Activated CD4-positive, alpha-beta memory T cell treated with anti-CD3 and anti-CD28 coated beads for 36 hours (primary cell): ENCODE results near the gene TRAPPC13. TPM values are rescaled to one million over a fixed set of nuclear protein-coding genes. Genes with fewer than 3 reads are reported as not detected.
"Not testable (repeated sequence)": the region's sequence is repeated elsewhere in the genome, so short reads cannot be mapped to it uniquely, and the experiment has no call there.

Source experiments
- CTCF ChIA-PET: fragments of 350-600 bp; sonication (Branson Sonifier 250); formaldehyde crosslinking; loops from one replicate; lab custom pipeline; 2021; ENCODE audit warnings: antibody characterized with exemption, inconsistent platforms; lab: Charles Lee
- POLR2A ChIA-PET: fragments of 350-600 bp; sonication (Branson Sonifier 250); formaldehyde crosslinking; loops from one replicate; lab custom pipeline; 2021; ENCODE audit warnings: antibody characterized with exemption; lab: Charles Lee
- DNase-seq: peaks from one replicate; pipeline ENCODE4 v3.0.0-alpha.2; 2020
- H3K27ac Mint-ChIP-seq: one replicate; pipeline ENCODE4 v1.8.0; 2021; ENCODE audit warnings: mixed read lengths
- H3K27me3 Mint-ChIP-seq: one replicate; pipeline ENCODE4 v1.8.0; 2021; ENCODE audit warnings: mixed read lengths
- H3K36me3 Mint-ChIP-seq: one replicate; pipeline ENCODE4 v1.8.0; 2021; ENCODE audit warnings: mixed read lengths
- H3K4me1 Mint-ChIP-seq: one replicate; pipeline ENCODE4 v1.8.0; 2021; ENCODE audit warnings: low read depth, mixed read lengths
- H3K4me3 Mint-ChIP-seq: one replicate; pipeline ENCODE4 v1.8.0; 2021; ENCODE audit warnings: mild to moderate bottlenecking, mixed read lengths
- H3K9me3 Mint-ChIP-seq: one replicate; pipeline ENCODE4 v1.8.0; 2021; ENCODE audit warnings: mixed read lengths
- intact Hi-C: fragments of 100-400 bp; cut with micrococcal nuclease; formaldehyde crosslinking; loops from one replicate; pipeline ENCODE4 v1.15.1; 2023
- total RNA-seq, 2 experiments: library from RNA; stranded (reverse); gene quantifications; one replicate each; pipeline ENCODE4 v1.2.3, GENCODE V29; 2021

Gene TRAPPC13, protein sequence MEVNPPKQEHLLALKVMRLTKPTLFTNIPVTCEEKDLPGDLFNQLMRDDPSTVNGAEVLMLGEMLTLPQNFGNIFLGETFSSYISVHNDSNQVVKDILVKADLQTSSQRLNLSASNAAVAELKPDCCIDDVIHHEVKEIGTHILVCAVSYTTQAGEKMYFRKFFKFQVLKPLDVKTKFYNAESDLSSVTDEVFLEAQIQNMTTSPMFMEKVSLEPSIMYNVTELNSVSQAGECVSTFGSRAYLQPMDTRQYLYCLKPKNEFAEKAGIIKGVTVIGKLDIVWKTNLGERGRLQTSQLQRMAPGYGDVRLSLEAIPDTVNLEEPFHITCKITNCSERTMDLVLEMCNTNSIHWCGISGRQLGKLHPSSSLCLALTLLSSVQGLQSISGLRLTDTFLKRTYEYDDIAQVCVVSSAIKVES
- total RNA-seq = 10 to 100 TPM; 22.4 to 23.2 TPM

GRCh38 chr5:65624571-65625555, at the start of gene TRAPPC13, which contains the start of gene SHLD3:
Gene TRAPPC13, plus strand, starts transcription at chr5:65625027. Its CDS starts 34 bp downstream, at chr5:65625061.
Gene SHLD3, plus strand, starts transcription at chr5:65625027. Its CDS starts 4,561 bp downstream, at chr5:65629588.
- peak within 1 kb of the TSS; percentile 96 for H3K27ac Mint-ChIP-seq
- POLR2A ChIA-PET = interaction anchor here (0.8 to 3.4 kb wide), 3 partner anchors 62 to 302 kb away, joined by 3 to 19 read pairs (median 4); partner anchors contain the start of genes CENPK, ERBIN, NLN and PPWD1
- CTCF ChIA-PET = no interaction called here
- DNase-seq = peak; percentile 89
- H3K27me3 Mint-ChIP-seq = no peaks in the 10 kb centered on the region
- H3K36me3 Mint-ChIP-seq = peaks cover 5% of the 10 kb centered on the region
- peak within 1 kb of the TSS; percentile 96 for H3K4me3 Mint-ChIP-seq
- no peaks in the 10 kb centered on the region for H3K9me3 Mint-ChIP-seq
- intact Hi-C loops = loop anchor here (1.0 to 10.0 kb wide), 7 partner anchors 62 to 857 kb away; partner anchors contain the start of genes CENPK, CWC27, ERBIN and PPWD1
- H3K4me1 Mint-ChIP-seq = peaks cover 39% of the 10 kb centered on the region

DNA sequence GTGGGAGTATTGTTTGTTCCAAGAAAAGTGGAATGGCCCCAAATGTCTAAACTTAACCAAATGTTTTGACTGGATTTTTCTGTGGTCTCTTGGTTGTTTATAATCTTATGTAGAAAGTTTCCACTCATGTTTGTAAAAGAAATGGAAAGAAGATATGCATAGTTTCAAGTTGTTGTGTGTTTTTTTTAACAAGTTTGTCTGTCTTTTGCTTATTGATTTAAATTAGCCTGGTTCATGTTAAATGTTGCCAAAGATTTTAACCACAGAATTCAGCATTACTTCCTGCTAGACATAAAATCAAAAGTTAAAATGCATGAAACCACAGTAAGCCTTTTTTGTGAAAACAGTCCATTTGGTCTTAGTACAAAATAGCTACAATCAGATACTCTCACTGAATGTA, 47.7 kb upstream of the TRAPPC13 start:
- DNase-seq = no peak
- H3K9me3 Mint-ChIP-seq = no peaks in the 10 kb centered on the region
- ChIA-PET POLR2A (interaction anchor here (0.6 kb wide), 1 partner anchor 1914 kb away, joined by 3 read pairs; no protein-coding TSS in a partner anchor), CTCF (no interaction called here)
- peaks cover 18% of the 10 kb centered on the region for H3K4me1 Mint-ChIP-seq
- no peaks in the 10 kb centered on the region for H3K27me3 Mint-ChIP-seq
- no peak overlapping the region for H3K4me3 Mint-ChIP-seq
- peak overlapping the region; percentile 55 for H3K27ac Mint-ChIP-seq
- intact Hi-C loops = no loop called here
- H3K36me3 Mint-ChIP-seq = peaks cover 41% of the 10 kb centered on the region

DNA sequence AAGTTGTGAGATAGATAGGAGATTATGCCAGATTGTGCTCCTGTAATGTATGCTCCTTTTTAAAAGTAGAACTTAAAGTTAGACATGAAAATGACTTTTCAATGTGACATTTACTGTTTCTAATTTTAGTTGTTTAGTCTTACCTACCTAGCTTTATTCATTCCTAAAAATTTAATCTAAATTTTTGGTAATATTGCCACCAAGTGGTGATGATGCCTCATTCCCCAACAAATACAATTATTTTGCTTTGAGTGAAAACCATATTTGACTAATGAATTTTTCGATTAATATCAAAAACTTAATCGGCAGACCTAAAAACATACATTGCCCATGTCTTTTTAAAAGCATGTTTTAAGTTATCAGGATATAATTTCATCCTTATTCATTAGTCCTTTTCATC, 36.1 kb upstream of the TRAPPC13 start:
- Mint-ChIP-seq H3K4me3 (no peak overlapping the region), H3K4me1 (no peaks in the 10 kb centered on the region), H3K27ac (no peak overlapping the region), H3K27me3 (no peaks in the 10 kb centered on the region), H3K36me3 (peaks cover 26% of the 10 kb centered on the region), H3K9me3 (no peaks in the 10 kb centered on the region)
- ChIA-PET POLR2A (no interaction called here), CTCF (no interaction called here)
- DNase-seq = no peak
- intact Hi-C loops = no loop called here

DNA sequence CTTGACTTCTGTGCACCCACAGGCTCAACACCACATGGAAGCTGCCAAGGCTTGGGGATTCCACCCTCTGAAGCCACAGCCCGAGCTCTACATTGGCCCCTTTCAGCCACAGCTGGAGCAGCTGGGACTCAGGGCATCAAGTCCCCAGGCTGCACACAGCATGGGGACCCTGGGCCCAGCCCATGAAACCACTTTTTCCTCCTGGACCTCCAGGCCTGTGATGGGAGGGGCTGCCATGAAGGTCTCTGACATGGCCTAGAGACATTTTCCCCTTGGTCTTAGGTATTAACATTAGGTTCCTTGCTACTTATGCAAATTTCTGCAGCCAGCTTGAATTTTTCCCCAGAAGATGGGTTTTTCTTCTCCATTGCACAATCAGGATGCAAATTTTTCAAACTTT, 23.1 kb upstream of the TRAPPC13 start:
- H3K27me3 Mint-ChIP-seq, CTCF ChIA-PET, H3K4me1 Mint-ChIP-seq, POLR2A ChIA-PET, intact Hi-C loops, H3K27ac Mint-ChIP-seq, H3K9me3 Mint-ChIP-seq, DNase-seq, H3K4me3 Mint-ChIP-seq: not testable (repeated sequence)
- H3K36me3 Mint-ChIP-seq = peaks cover 58% of the 10 kb centered on the region

GRCh38 chr5:65611524-65611923, 13.3 kb upstream of the TRAPPC13 start:
- Mint-ChIP-seq H3K36me3 (peaks cover 41% of the 10 kb centered on the region), H3K27me3 (no peaks in the 10 kb centered on the region), H3K4me3 (no peak overlapping the region), H3K27ac (no peak overlapping the region), H3K4me1 (peaks cover 3% of the 10 kb centered on the region), H3K9me3 (no peaks in the 10 kb centered on the region)
- ChIA-PET POLR2A (no interaction called here), CTCF (no interaction called here)
- DNase-seq = no peak
- intact Hi-C loops = no loop called here

DNA sequence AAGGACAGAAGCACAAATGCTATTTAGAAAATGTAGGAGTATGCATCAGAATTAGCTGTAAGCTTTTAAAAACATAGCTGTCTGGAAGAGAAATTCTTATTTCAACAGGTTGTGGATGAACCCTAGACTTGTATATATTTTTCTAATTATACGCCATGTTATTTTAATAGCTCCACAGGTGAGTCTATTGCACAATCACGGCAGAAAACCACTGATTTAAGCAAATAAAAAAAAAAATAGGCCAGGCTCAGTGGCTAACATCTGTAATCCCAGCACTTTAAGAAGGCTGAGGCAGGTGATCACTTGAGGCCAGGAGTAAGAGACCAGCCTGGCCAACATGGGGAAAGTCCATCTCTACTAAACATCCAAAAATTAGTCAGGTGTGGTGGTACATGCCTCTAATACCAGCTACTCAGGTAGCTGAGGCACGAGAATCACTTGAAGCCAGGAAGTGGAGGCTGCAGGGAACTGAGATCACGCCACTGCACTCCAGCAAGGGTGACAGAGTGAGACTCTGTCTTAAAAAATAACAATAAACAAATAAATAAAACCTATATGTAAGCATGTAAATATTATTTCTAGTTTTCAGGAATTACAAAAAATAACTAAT, 12.4 kb upstream of the TRAPPC13 start:
- ChIA-PET CTCF (no interaction called here), POLR2A (no interaction called here)
- intact Hi-C loops = no loop called here
- Mint-ChIP-seq H3K36me3 (peaks cover 39% of the 10 kb centered on the region), H3K9me3 (no peaks in the 10 kb centered on the region), H3K4me3 (no peak overlapping the region), H3K27ac (no peak overlapping the region), H3K27me3 (no peaks in the 10 kb centered on the region), H3K4me1 (peaks cover 3% of the 10 kb centered on the region)
- DNase-seq = no peak

GRCh38 chr5:65620021-65620420, 4.8 kb upstream of the TRAPPC13 start:
- DNase-seq = no peak
- CTCF ChIA-PET = no interaction called here
- no peak overlapping the region for H3K4me3 Mint-ChIP-seq
- no peak overlapping the region for H3K27ac Mint-ChIP-seq
- intact Hi-C loops = loop anchor here (10.0 kb wide), 1 partner anchor 395 kb away; no protein-coding TSS in a partner anchor
- H3K9me3 Mint-ChIP-seq = no peaks in the 10 kb centered on the region
- H3K36me3 Mint-ChIP-seq = peaks cover 2% of the 10 kb centered on the region
- no peaks in the 10 kb centered on the region for H3K27me3 Mint-ChIP-seq
- peaks cover 23% of the 10 kb centered on the region for H3K4me1 Mint-ChIP-seq
- POLR2A ChIA-PET = no interaction called here

DNA sequence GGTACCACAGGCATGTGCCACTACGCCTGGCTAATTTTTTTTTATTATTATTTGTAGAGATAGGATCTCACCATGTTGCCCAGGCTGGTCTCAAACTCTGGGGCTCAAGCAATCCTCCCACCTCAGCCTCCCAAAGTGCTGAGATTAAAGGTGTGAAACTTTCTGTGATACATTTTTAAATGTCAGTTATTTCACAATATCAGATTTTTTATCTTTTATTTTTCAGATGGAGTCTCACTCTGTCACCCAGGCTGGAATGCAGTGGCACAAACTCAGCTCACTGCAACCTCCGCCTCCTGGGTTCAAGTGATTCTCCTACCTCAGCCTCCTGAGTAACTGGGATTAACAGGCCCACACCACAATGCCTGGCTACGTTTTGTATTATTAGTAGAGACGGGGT, 2.9 kb upstream of the TRAPPC13 start:
- DNase-seq, POLR2A ChIA-PET, H3K9me3 Mint-ChIP-seq, H3K27me3 Mint-ChIP-seq, H3K4me3 Mint-ChIP-seq, H3K36me3 Mint-ChIP-seq, H3K27ac Mint-ChIP-seq, CTCF ChIA-PET: not testable (repeated sequence)
- H3K4me1 Mint-ChIP-seq = peaks cover 31% of the 10 kb centered on the region
- intact Hi-C loops = loop anchor here (10.0 kb wide), 1 partner anchor 393 kb away; no protein-coding TSS in a partner anchor

GRCh38 chr5:65623482-65623881, 1.3 kb upstream of the TRAPPC13 start:
- ChIA-PET CTCF (no interaction called here), POLR2A (interaction anchor here (0.7 to 3.4 kb wide), 4 partner anchors 27 to 303 kb away, joined by 3 to 19 read pairs (median 4); partner anchors contain the start of genes CENPK, ERBIN, NLN and PPWD1)
- no peaks in the 10 kb centered on the region for H3K9me3 Mint-ChIP-seq
- no peaks in the 10 kb centered on the region for H3K27me3 Mint-ChIP-seq
- peaks cover 39% of the 10 kb centered on the region for H3K4me1 Mint-ChIP-seq
- DNase-seq = no peak
- peak overlapping the region; percentile 96 for H3K27ac Mint-ChIP-seq
- intact Hi-C loops = loop anchor here (10.0 kb wide), 1 partner anchor 391 kb away; no protein-coding TSS in a partner anchor
- H3K36me3 Mint-ChIP-seq = no peaks in the 10 kb centered on the region
- peak overlapping the region; percentile 96 for H3K4me3 Mint-ChIP-seq

DNA sequence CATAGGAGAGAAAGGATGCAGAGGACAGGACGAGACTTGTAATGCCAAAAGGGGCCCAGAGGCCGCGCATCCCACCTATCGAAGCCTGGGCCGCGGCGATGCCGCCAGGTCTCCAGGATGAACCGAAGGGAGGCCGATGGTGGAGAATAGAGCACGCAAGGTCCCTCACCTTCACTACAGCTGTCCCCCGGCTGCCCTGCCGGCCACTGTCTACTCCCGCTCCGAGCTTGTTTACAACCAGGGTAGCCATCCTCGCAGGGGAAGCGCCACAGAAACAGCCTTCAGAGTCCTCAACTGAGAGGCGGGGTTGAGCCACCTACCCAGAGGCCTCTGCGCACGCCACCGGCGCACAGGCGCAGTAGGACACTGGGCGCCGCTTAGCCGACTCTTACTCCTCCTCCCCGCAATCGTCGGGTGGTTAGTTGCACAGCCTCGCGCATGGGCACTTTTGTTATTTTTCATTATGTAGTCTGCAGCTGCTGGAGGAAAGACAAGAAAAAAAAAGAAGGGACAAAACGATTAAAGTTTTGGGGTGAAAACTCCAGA, 729 bp upstream of the TRAPPC13 start, which contains the start of gene TRIM23:
Gene TRIM23, minus strand, starts transcription at position 309 of the 546 bp plus-strand sequence. Its CDS starts 59 bp downstream, at position 250.
- peak; percentile 95 for DNase-seq
- peak within 1 kb of the TSS; percentile 96 for H3K27ac Mint-ChIP-seq
- intact Hi-C loops = loop anchor here (1.0 to 10.0 kb wide), 6 partner anchors 61 to 856 kb away; partner anchors contain the start of genes CENPK, CWC27, ERBIN and PPWD1
- no peaks in the 10 kb centered on the region for H3K9me3 Mint-ChIP-seq
- ChIA-PET POLR2A (interaction anchor here (0.7 to 3.4 kb wide), 4 partner anchors 28 to 302 kb away, joined by 3 to 19 read pairs (median 4); partner anchors contain the start of genes CENPK, ERBIN, NLN and PPWD1), CTCF (no interaction called here)
- peaks cover 39% of the 10 kb centered on the region for H3K4me1 Mint-ChIP-seq
- H3K36me3 Mint-ChIP-seq = no peaks in the 10 kb centered on the region
- H3K27me3 Mint-ChIP-seq = no peaks in the 10 kb centered on the region
- H3K4me3 Mint-ChIP-seq = peak within 1 kb of the TSS; percentile 96

- no peak for DNase-seq
- no peaks in the 10 kb centered on the region for H3K27me3 Mint-ChIP-seq
- ChIA-PET CTCF (no interaction called here), POLR2A (interaction anchor here (0.7 to 3.4 kb wide), 2 partner anchors 36 to 62 kb away, joined by 3 to 19 read pairs; partner anchors contain the start of genes CENPK and PPWD1)
- H3K4me1 Mint-ChIP-seq = peaks cover 40% of the 10 kb centered on the region
- peak overlapping the region; percentile 96 for H3K27ac Mint-ChIP-seq
- no peaks in the 10 kb centered on the region for H3K9me3 Mint-ChIP-seq
- intact Hi-C loops = loop anchor here (1.0 to 10.0 kb wide), 3 partner anchors 301 to 519 kb away; partner anchors contain the start of genes ERBIN and SREK1
- H3K4me3 Mint-ChIP-seq = peak overlapping the region; percentile 96
- H3K36me3 Mint-ChIP-seq = peaks cover 6% of the 10 kb centered on the region
Observed at GRCh38 chr5:65625743-65626142, 916 bp downstream of the TRAPPC13 start.
